Hepatocyte (in vitro differentiated cells): ENCODE measurements around the gene BROX. TPM values are rescaled to one million over a fixed set of nuclear protein-coding genes. Genes with fewer than 3 reads are reported as not detected.
"Not testable (repeated sequence)": the region's sequence is repeated elsewhere in the genome, so short reads cannot be mapped to it uniquely, and the experiment has no call there.

Experiments used
- DNase-seq: peaks from one replicate; pipeline ENCODE4 v3.0.0-alpha.2; 2016; ENCODE audit warnings: low spot score
- H2AFZ ChIP-seq: fragments of 200-600 bp; sonication (generic); 2 replicates; pipeline ENCODE4 v1.6.0; 2016; ENCODE audit warnings: antibody characterized with exemption, mild to moderate bottlenecking
- H3K27ac ChIP-seq: fragments of 200-600 bp; sonication (generic); 2 replicates; pipeline ENCODE4 v1.5.1; 2016; ENCODE audit warnings: mild to moderate bottlenecking
- H3K27me3 ChIP-seq: fragments of 200-600 bp; sonication (generic); 2 replicates; pipeline ENCODE4 v1.6.1; 2016
- H3K36me3 ChIP-seq: fragments of 200-600 bp; sonication (generic); replicated peaks from 2 replicates; pipeline ENCODE4 v1.5.1; 2016; ENCODE audit warnings: low read depth; ENCODE audit not compliant: insufficient read depth
- H3K4me1 ChIP-seq: fragments of 200-600 bp; sonication (generic); 2 replicates; pipeline ENCODE4 v1.5.1; 2016; ENCODE audit warnings: mild to moderate bottlenecking, moderate library complexity; ENCODE audit not compliant: insufficient read depth
- H3K4me2 ChIP-seq: fragments of 200-600 bp; sonication (generic); 2 replicates; pipeline ENCODE4 v1.6.0; 2016
- H3K4me3 ChIP-seq: fragments of 200-600 bp; sonication (generic); 2 replicates; pipeline ENCODE4 v1.5.1; 2016; ENCODE audit warnings: mild to moderate bottlenecking
- H3K79me2 ChIP-seq: fragments of 200-600 bp; sonication (generic); 2 replicates; pipeline ENCODE4 v1.6.0; 2017; ENCODE audit warnings: mild to moderate bottlenecking
- H3K9me2 ChIP-seq: fragments of 200-600 bp; sonication (generic); replicated peaks from 2 replicates; pipeline ENCODE4 v1.6.0; 2017; ENCODE audit warnings: mild to moderate bottlenecking; ENCODE audit not compliant: insufficient read depth
- H3K9me3 ChIP-seq: fragments of 200-600 bp; sonication (generic); 2 replicates; pipeline ENCODE4 v1.5.1; 2016; ENCODE audit warnings: low read depth, mild to moderate bottlenecking
- H4K20me1 ChIP-seq: fragments of 200-600 bp; sonication (generic); 2 replicates; pipeline ENCODE4 v1.6.0; 2016; ENCODE audit warnings: mild to moderate bottlenecking; ENCODE audit not compliant: insufficient read depth, poor library complexity, severe bottlenecking
- CTCF ChIP-seq: fragments of 200-600 bp; sonication (generic); IDR thresholded peaks from 2 replicates; pipeline ENCODE4 v1.5.1; 2016; ENCODE audit warnings: antibody characterized with exemption, mild to moderate bottlenecking; ENCODE audit not compliant: poor library complexity
- EZH2 ChIP-seq: fragments of 200-600 bp; sonication (generic); IDR thresholded peaks from 2 replicates; pipeline ENCODE4 v1.6.1; 2016; ENCODE audit warnings: antibody characterized with exemption, mild to moderate bottlenecking, borderline replicate concordance
- EZH2phosphoT487 ChIP-seq: fragments of 200-600 bp; sonication (generic); IDR thresholded peaks from one replicate; pipeline ENCODE4 v1.6.1; 2018; ENCODE audit warnings: antibody characterized with exemption, mild to moderate bottlenecking, low read depth, moderate library complexity; ENCODE audit not compliant: unreplicated experiment, severe bottlenecking
- WGBS: methylation state at CpG from one replicate; pipeline ENCODE4 v1.1.6; 2016; ENCODE audit warnings: low lambda C conversion rate; ENCODE audit errors: missing lambda C conversion rate; 5-methylcytosine and 5-hydroxymethylcytosine counted together
- polyA plus RNA-seq: library from polyadenylated mRNA; unstranded; fragments of >200 nt; fragmentation: Nextera tagmentation; extraction: Ambion mirVana; gene quantifications from 2 replicates; pipeline ENCODE4 v1.2.1, GENCODE V29; 2016
- total RNA-seq: library from RNA; depleted of rRNA; stranded (reverse); fragments of >200 nt; gene quantifications from 2 replicates; pipeline ENCODE4 v1.2.3, GENCODE V29; 2014

Gene BROX
- total and polyA plus RNA-seq, 2 experiments from 2014 or later = 19.4 to 53.8 TPM

GRCh38 chr1:222739929-222740328 is 27.6 kb downstream of the BROX start:
- H3K4me3 ChIP-seq = no peak overlapping the region
- H3K4me2 ChIP-seq = no peak overlapping the region
- no peaks in the 10 kb centered on the region for H3K79me2 ChIP-seq
- H3K9me3 ChIP-seq = no peaks in the 10 kb centered on the region
- TF ChIP-seq EZH2 (no peak), CTCF (no peak), EZH2phosphoT487 (no peak)
- H3K4me1 ChIP-seq = no peaks in the 10 kb centered on the region
- no peak overlapping the region for H2AFZ ChIP-seq
- H3K9me2 ChIP-seq = no peaks in the 10 kb centered on the region
- WGBS = 82% methylated on average over 1 of the region's 1 CpG
- no peaks in the 10 kb centered on the region for H3K27me3 ChIP-seq
- no peaks in the 10 kb centered on the region for H4K20me1 ChIP-seq
- no peaks in the 10 kb centered on the region for H3K36me3 ChIP-seq
- no peak for DNase-seq
- H3K27ac ChIP-seq = no peak overlapping the region

- WGBS = 92% methylated on average over 5 of the region's 5 CpGs
- H3K27me3 ChIP-seq, H3K27ac ChIP-seq, H2AFZ ChIP-seq, H4K20me1 ChIP-seq, H3K4me1 ChIP-seq, DNase-seq, H3K36me3 ChIP-seq, H3K4me2 ChIP-seq, H3K4me3 ChIP-seq, H3K79me2 ChIP-seq, H3K9me2 ChIP-seq, H3K9me3 ChIP-seq: not testable (repeated sequence)
Measured at GRCh38 chr1:222741630-222742457, 29.5 kb downstream of the BROX start.

- Histone ChIP-seq H4K20me1 (no peaks in the 10 kb centered on the region), H3K9me2 (no peaks in the 10 kb centered on the region), H3K4me2 (no peak overlapping the region), H3K36me3 (no peaks in the 10 kb centered on the region), H3K4me1 (no peaks in the 10 kb centered on the region), H3K79me2 (no peaks in the 10 kb centered on the region), H2AFZ (no peak overlapping the region), H3K9me3 (no peaks in the 10 kb centered on the region), H3K4me3 (no peak overlapping the region), H3K27me3 (no peaks in the 10 kb centered on the region), H3K27ac (no peak overlapping the region)
- no peak for TF ChIP-seq EZH2phosphoT487
- DNase-seq = no peak
Measured at GRCh38 chr1:222749927-222750326, 37.6 kb downstream of the BROX start.

- no peak for DNase-seq
- 100% methylated on average over 1 of the region's 1 CpG for WGBS
- Histone ChIP-seq H3K27ac (no peak overlapping the region), H3K4me3 (no peak overlapping the region), H3K4me1 (no peaks in the 10 kb centered on the region), H4K20me1 (no peaks in the 10 kb centered on the region), H3K27me3 (no peaks in the 10 kb centered on the region), H3K79me2 (no peaks in the 10 kb centered on the region), H3K36me3 (no peaks in the 10 kb centered on the region), H3K4me2 (no peak overlapping the region), H3K9me2 (no peaks in the 10 kb centered on the region), H3K9me3 (no peaks in the 10 kb centered on the region), H2AFZ (no peak overlapping the region)
- no peak for TF ChIP-seq CTCF
Measured at GRCh38 chr1:222750651-222751050, 38.3 kb downstream of the BROX start.
